ENCODE data around the gene STYX.

DNA sequence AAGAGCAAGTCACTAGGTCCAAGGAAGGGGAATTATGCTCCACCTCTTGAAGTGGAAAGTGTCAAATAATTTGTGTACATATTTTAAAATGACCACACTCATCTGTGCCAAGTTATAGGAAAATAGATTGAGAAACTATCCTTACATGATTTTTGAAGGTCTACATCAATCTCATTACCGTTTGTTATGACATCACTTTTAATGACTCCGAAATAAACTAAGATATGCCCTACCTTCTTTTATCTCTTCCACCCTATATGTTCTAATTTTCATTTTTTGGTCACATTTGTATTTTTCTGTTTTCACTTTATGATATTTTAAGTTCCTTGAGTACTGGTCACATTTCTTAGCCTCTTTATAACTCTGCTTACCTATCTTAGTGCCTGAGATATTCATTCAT is 26.3 kb upstream of the STYX start:
- TF ChIP-seq, protein P1, sequence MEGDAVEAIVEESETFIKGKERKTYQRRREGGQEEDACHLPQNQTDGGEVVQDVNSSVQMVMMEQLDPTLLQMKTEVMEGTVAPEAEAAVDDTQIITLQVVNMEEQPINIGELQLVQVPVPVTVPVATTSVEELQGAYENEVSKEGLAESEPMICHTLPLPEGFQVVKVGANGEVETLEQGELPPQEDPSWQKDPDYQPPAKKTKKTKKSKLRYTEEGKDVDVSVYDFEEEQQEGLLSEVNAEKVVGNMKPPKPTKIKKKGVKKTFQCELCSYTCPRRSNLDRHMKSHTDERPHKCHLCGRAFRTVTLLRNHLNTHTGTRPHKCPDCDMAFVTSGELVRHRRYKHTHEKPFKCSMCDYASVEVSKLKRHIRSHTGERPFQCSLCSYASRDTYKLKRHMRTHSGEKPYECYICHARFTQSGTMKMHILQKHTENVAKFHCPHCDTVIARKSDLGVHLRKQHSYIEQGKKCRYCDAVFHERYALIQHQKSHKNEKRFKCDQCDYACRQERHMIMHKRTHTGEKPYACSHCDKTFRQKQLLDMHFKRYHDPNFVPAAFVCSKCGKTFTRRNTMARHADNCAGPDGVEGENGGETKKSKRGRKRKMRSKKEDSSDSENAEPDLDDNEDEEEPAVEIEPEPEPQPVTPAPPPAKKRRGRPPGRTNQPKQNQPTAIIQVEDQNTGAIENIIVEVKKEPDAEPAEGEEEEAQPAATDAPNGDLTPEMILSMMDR (IDR thresholded peaks at IDR 0.05; ENCODE audit: low read depth, low read length) = no peak
- no peak for TF ChIP-seq EZH2phosphoT487 (IDR thresholded peaks at IDR 0.05; ENCODE audit: low read depth)

Data from OCI-LY3 (cell line).